LHCN-M2 (cell line): ENCODE data around the gene ZNF343. TPM values are rescaled to one million over a fixed set of nuclear protein-coding genes. Genes with fewer than 3 reads are reported as not detected.

Source experiments
- total RNA-seq: library from RNA; depleted of rRNA; stranded (reverse); fragments of >200 nt; gene quantifications from 2 replicates; pipeline ENCODE4 v1.2.3, GENCODE V29; 2014; rRNA removed

Gene ZNF343
- total RNA-seq, 1 experiment from 2014 or later, result 10.6 TPM

Other genes starting within 250 kb of the ZNF343 start
- not detected in 2 replicates for gene TGM3, start 212.9 kb downstream of the ZNF343 start, total RNA-seq
- not detected in 2 replicates for gene TGM6, start 128.0 kb downstream of the ZNF343 start, total RNA-seq
- 462 and 534 TPM in 2 replicates for gene SNRPB, start 38.1 kb downstream of the ZNF343 start, total RNA-seq
- not detected in 2 replicates for gene TMC2, start 27.7 kb upstream of the ZNF343 start, total RNA-seq
- gene NOP56, start 143.7 kb upstream of the ZNF343 start, total RNA-seq, result 185 and 204 TPM in 2 replicates
- 129 and 130 TPM in 2 replicates for gene IDH3B, start 155.3 kb upstream of the ZNF343 start, total RNA-seq
- 0.06 and 0.19 TPM in 2 replicates for gene EBF4, start 183.9 kb upstream of the ZNF343 start, total RNA-seq